ELR (cell line): ENCODE results near the gene SYT2.
A peak's percentile ranks its signal among the peaks of the same experiment; 100 is the strongest.
"Not testable (repeated sequence)": the region's sequence is repeated elsewhere in the genome, so short reads cannot be mapped to it uniquely, and the experiment has no call there.

Experiments used
- DNase-seq: peaks from one replicate; pipeline ENCODE4 v3.0.0-alpha.2; 2015; ENCODE audit warnings: low read depth

The SYT2 gene

GRCh38 chr1:202569393-202570322 lies 140.6 kb downstream of the SYT2 start:
- DNase-seq = no peak

GRCh38 chr1:202568826-202569225 lies 141.4 kb downstream of the SYT2 start:
- no peak for DNase-seq

GRCh38 chr1:202568410-202568809 lies 141.8 kb downstream of the SYT2 start:
- DNase-seq = no peak

GRCh38 chr1:202567738-202568137 lies 142.5 kb downstream of the SYT2 start:
- DNase-seq = peak; percentile 45

GRCh38 chr1:202565890-202566602 lies 144.2 kb downstream of the SYT2 start:
- no peak for DNase-seq

GRCh38 chr1:202564958-202565495 lies 145.2 kb downstream of the SYT2 start:
- DNase-seq = no peak

GRCh38 chr1:202563818-202564217 lies 146.4 kb downstream of the SYT2 start:
- no peak for DNase-seq

GRCh38 chr1:202562444-202563060 lies 147.7 kb downstream of the SYT2 start:
- no peak for DNase-seq

GRCh38 chr1:202561726-202562443 lies 148.4 kb downstream of the SYT2 start:
- DNase-seq = peak; percentile 23

- no peak for DNase-seq
These were observed 149.0 kb downstream of the SYT2 start for GRCh38 chr1:202561240-202561639.

- DNase-seq = not testable (repeated sequence)
These were observed 152.6 kb downstream of the SYT2 start for GRCh38 chr1:202557662-202558061.

- not testable (repeated sequence) for DNase-seq
These were observed 154.2 kb downstream of the SYT2 start for GRCh38 chr1:202556037-202556436.

GRCh38 chr1:202554619-202555018 lies 155.6 kb downstream of the SYT2 start:
- DNase-seq = not testable (repeated sequence)

- no peak for DNase-seq
These were observed 156.7 kb downstream of the SYT2 start for GRCh38 chr1:202553560-202554038.

- DNase-seq = not testable (repeated sequence)
These were observed 157.2 kb downstream of the SYT2 start for GRCh38 chr1:202553078-202553477.

- not testable (repeated sequence) for DNase-seq
These were observed 157.6 kb downstream of the SYT2 start for GRCh38 chr1:202552615-202553014.

GRCh38 chr1:202551683-202552082 lies 158.6 kb downstream of the SYT2 start:
- DNase-seq = no peak

- DNase-seq = not testable (repeated sequence)
These were observed 160.2 kb downstream of the SYT2 start for GRCh38 chr1:202550088-202550487.

- no peak for DNase-seq
These were observed 163.0 kb downstream of the SYT2 start for GRCh38 chr1:202547215-202547614.

- not testable (repeated sequence) for DNase-seq
These were observed 163.5 kb downstream of the SYT2 start for GRCh38 chr1:202546796-202547195.

GRCh38 chr1:202546377-202546776 lies 163.9 kb downstream of the SYT2 start:
- DNase-seq = not testable (repeated sequence)
